AG09309 (cell line): ENCODE measurements around the gene MAPKAP1.

Experiments used
- DNase-seq: peaks from one replicate; pipeline ENCODE4 v3.0.0-alpha.2; 2010; ENCODE audit warnings: low read depth
- H3K4me3 ChIP-seq: 2 replicates; pipeline ENCODE4 v1.5.1; 2011; ENCODE audit warnings: mild to moderate bottlenecking, low read depth, low read length, moderate library complexity; ENCODE audit not compliant: control insufficient read depth
- TF ChIP-seq, protein P1 (sequence below): IDR thresholded peaks from 2 replicates; pipeline ENCODE4 v1.5.1; 2011; ENCODE audit warnings: mild to moderate bottlenecking, low read depth, low read length, inconsistent platforms; ENCODE audit not compliant: insufficient read depth, control insufficient read depth; ENCODE audit errors: missing control alignments

Gene MAPKAP1

DNA sequence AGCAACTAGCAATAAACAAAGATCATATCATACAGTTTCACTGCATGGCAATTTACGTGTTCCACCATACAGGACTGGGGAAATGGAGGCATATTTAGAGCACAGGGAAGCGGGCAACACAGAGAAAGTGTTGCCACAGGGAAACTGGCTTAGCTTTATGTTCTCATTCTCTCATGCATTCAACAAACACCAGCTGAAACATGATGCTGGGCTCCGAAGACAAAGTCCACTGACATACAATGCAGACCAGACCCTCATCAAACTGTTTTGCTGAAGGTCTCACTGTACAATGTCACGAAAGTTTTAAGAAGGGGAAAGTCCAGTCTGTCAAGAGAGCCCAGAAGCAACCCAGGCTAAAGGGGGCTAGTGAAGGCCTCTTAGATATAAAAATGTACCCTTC lies 115.1 kb downstream of the MAPKAP1 start:
- TF ChIP-seq, protein P1, sequence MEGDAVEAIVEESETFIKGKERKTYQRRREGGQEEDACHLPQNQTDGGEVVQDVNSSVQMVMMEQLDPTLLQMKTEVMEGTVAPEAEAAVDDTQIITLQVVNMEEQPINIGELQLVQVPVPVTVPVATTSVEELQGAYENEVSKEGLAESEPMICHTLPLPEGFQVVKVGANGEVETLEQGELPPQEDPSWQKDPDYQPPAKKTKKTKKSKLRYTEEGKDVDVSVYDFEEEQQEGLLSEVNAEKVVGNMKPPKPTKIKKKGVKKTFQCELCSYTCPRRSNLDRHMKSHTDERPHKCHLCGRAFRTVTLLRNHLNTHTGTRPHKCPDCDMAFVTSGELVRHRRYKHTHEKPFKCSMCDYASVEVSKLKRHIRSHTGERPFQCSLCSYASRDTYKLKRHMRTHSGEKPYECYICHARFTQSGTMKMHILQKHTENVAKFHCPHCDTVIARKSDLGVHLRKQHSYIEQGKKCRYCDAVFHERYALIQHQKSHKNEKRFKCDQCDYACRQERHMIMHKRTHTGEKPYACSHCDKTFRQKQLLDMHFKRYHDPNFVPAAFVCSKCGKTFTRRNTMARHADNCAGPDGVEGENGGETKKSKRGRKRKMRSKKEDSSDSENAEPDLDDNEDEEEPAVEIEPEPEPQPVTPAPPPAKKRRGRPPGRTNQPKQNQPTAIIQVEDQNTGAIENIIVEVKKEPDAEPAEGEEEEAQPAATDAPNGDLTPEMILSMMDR, result no peak
- DNase-seq, result no peak
- no peak overlapping the region for H3K4me3 ChIP-seq

DNA sequence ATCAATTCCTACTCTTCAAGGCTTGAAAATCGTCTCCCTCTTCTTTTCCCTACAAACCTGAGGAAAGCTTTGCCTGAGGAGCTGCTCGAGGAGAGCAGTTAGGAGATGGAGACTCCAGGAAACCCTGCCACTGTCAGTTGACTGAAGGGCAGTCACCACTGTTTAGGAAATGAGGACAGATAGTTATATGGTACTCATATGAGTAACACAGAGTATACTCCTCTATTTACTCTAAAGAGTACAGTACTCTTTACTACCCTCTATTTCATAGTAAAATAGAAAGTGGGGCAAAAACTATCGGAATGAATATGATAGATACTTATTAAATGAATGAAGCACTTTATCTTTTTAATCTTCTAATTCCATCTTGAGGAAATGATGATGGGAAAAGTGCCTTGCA lies 115.8 kb downstream of the MAPKAP1 start:
- no peak overlapping the region for H3K4me3 ChIP-seq
- DNase-seq, result no peak
- TF ChIP-seq, protein P1, result no peak

- TF ChIP-seq, protein P1, result no peak
- DNase-seq, result no peak
- no peak overlapping the region for H3K4me3 ChIP-seq
Observed at GRCh38 chr9:125589287-125589686, 117.7 kb downstream of the MAPKAP1 start.

- TF ChIP-seq, protein P1, result no peak
- no peak overlapping the region for H3K4me3 ChIP-seq
- DNase-seq, result no peak
Observed at GRCh38 chr9:125587819-125588460, 119.1 kb downstream of the MAPKAP1 start.

GRCh38 chr9:125586172-125586511 lies 120.9 kb downstream of the MAPKAP1 start:
- H3K4me3 ChIP-seq, result no peak overlapping the region
- no peak for DNase-seq
- TF ChIP-seq, protein P1, result no peak

DNA sequence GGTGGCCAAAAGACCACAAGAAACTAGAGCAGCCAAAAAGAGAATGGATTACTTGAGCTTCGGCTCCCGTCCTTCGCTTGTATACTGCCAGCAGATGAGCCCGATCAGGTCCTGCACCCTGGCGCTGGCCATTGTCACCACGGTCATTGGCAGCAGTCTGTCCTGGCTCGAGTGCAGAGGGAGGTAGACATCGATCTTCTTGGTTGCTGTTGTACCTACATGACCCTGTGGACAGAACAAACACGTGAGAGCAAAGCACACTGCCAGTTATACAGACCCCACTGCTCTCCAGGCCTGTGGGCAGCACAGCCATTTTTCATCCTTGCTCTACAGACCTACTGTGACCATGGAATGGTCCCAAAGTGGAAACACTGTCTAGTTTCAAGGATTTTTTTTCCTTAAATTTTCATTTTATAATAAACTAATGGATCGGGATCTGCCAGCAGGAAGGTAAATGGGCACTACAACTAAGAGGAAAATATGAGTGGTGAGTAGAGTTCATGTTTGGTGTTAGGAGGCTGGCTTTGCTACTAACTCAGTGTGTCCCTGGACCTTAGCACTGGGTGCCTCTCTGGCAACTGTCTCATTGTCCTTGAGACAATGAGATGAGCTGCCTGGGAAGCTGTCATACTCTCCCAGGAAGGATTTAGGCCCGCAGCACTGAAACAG lies 121.4 kb downstream of the MAPKAP1 start:
- TF ChIP-seq, protein P1, result no peak
- no peak overlapping the region for H3K4me3 ChIP-seq
- DNase-seq, result no peak
